ENCODE results near the gene TPGS1.

DNA sequence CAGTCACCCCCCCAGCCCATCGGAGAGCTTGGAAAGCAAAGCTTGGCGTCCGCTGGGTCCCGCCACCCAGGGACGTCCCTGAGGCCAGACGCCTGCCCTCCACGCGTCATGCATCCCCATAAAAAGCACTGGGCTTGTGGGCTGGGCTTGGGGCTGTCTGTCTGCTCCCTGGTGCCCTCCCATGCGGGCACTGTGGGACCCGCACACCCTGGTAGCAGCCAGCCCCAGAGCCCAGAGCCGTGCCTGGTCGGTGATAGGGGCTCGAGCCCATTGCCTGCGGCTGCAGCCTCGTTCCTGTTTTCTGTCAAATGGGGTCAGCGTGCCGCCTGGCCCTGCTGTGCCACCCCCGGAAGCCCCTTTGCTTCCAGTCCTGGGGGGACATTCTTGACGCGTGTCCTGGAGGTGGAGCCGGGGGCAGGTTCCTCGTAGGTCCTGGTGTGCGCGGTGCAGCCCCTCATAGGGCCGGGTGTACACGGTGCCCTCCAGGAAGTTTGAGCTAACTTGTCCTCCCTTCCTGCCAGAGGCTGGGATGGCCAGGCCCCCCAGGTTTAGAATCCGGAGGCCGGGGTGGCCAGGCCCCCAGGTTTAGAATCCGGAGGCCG is 32.2 kb downstream of the TPGS1 start:
- TF ChIP-seq, protein P1, sequence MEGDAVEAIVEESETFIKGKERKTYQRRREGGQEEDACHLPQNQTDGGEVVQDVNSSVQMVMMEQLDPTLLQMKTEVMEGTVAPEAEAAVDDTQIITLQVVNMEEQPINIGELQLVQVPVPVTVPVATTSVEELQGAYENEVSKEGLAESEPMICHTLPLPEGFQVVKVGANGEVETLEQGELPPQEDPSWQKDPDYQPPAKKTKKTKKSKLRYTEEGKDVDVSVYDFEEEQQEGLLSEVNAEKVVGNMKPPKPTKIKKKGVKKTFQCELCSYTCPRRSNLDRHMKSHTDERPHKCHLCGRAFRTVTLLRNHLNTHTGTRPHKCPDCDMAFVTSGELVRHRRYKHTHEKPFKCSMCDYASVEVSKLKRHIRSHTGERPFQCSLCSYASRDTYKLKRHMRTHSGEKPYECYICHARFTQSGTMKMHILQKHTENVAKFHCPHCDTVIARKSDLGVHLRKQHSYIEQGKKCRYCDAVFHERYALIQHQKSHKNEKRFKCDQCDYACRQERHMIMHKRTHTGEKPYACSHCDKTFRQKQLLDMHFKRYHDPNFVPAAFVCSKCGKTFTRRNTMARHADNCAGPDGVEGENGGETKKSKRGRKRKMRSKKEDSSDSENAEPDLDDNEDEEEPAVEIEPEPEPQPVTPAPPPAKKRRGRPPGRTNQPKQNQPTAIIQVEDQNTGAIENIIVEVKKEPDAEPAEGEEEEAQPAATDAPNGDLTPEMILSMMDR (IDR thresholded peaks at IDR 0.05; ENCODE audit: low read depth, low read length), result no peak
- no peak for TF ChIP-seq MYC (IDR thresholded peaks at IDR 0.05; ENCODE audit: low read depth, low read length)
- no peak for TF ChIP-seq POLR2A (IDR thresholded peaks at IDR 0.05; ENCODE audit: extremely low read depth, insufficient read length)
- TF ChIP-seq, protein P2, sequence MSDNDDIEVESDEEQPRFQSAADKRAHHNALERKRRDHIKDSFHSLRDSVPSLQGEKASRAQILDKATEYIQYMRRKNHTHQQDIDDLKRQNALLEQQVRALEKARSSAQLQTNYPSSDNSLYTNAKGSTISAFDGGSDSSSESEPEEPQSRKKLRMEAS (IDR thresholded peaks at IDR 0.05; ENCODE audit: low read depth, low read length), result no peak
